NCI-H446 (cell line): ENCODE measurements around the gene FXYD5.

Experiments used
- DNase-seq, 2 experiments: peaks; one replicate each; lab custom pipeline; 2025; lab: John Stamatoyannopoulos, UW

The FXYD5 gene

GRCh38 chr19:35155981-35156672, 1.6 kb downstream of the FXYD5 start:
- no peak for DNase-seq

- DNase-seq: no peak
These were observed 2.1 kb downstream of the FXYD5 start for GRCh38 chr19:35156673-35157014.

- DNase-seq: no peak
These were observed 2.9 kb downstream of the FXYD5 start for GRCh38 chr19:35157431-35157830.

- no peak for DNase-seq
These were observed 5.1 kb downstream of the FXYD5 start for GRCh38 chr19:35159606-35160005.

- no peak for DNase-seq
These were observed 6.3 kb downstream of the FXYD5 start for GRCh38 chr19:35160629-35161433.

DNA sequence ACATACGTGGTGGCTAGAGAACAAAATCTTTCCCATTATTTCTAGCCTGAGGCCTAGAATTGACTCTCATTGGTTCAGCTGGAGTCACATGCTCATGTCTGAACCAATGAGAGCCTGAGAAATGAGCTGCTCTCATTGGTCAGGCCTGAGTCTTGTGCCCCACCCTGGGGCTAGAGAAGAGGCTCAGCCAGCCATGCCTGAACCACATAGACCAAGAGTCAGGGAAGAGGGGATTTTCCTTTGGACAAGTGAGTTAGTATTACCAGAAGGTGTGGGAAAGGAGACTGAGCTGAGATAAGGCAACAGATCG, 6.9 kb downstream of the FXYD5 start:
- no peak for DNase-seq

DNA sequence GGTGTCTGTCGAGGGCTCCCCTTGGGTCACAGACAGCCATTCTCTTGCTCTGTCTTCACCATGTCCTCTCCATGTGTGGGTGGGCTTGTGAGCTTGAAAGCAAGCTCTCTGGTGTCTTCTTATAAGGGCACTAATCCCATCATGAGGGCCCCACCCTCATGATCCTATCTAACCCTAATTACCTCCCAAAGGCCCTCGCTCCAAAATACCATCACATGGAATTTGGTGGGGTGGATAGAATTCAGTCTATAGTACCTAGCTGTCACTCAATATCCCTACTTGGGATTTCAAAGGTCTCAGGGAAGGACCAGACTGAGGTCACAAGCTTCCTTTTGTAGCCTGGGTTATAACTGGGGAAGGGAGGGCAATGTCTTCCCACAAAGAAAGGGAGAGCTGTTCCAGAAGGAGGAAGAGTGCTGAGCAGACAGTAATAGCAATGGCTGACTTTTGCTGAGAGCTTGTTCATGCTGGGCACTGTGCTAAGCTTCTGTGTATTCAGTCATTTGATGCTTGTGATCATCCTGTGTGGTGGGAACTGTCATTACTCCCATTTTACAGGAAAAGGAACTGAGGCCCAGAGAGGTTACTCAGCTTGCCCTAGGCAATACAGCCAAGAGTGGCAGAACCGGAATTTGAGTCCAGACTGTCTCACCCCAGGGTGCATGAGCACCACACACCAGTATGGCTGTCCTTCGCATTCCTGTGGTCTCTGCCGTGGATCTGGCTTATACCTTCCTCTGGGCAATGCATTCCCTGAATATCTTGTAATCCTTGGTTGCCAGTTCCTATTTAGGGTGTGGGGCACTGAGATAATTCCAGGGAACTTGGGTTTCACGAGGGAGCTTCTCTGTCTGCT, 8.2 kb downstream of the FXYD5 start:
- DNase-seq: no peak

- no peak for DNase-seq
These were observed 9.9 kb downstream of the FXYD5 start for GRCh38 chr19:35164418-35164817.

GRCh38 chr19:35165200-35166058, 10.9 kb downstream of the FXYD5 start:
- no peak for DNase-seq

DNA sequence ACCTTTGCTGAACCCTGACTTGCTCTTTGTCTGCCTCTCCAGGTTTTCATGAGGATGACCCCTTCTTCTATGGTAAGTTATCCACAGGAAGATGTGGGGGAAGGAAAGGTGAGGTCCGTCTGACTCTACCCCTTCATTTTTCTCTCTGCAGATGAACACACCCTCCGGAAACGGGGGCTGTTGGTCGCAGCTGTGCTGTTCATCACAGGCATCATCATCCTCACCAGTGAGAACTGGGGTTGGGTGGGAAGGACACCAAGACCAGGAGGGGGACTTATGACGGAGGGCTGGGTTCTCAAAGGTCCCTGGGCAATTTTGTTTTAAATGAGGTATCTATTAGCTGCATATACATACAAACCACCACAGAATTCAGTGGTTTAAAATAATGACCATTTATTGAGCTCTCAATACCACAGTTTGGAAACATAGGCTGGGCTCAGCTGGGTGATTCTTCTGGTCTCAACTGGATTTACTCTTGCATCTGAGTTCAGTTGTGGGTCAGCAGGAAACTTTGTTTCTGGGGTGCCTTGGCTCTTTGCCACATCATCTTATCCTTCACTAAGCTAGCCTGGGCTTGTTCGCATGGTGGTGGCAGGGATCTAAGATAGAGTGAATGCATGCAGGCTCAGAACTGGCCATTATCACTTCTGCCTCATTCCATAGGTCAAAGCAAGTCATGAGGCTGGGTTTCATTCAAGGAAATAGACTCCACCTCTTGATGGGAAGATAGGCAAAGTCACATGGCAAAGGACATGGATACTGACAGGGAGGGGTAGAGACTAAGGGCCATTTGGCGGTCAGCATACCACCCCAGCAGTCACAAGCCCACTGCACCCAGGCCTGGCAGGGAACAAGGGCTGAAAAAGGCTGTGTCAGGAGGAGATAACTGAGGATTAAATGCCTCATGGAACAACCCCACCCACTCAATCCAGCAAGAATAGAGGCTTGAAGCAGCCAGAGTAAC, 11.8 kb downstream of the FXYD5 start:
- DNase-seq: no peak

DNA sequence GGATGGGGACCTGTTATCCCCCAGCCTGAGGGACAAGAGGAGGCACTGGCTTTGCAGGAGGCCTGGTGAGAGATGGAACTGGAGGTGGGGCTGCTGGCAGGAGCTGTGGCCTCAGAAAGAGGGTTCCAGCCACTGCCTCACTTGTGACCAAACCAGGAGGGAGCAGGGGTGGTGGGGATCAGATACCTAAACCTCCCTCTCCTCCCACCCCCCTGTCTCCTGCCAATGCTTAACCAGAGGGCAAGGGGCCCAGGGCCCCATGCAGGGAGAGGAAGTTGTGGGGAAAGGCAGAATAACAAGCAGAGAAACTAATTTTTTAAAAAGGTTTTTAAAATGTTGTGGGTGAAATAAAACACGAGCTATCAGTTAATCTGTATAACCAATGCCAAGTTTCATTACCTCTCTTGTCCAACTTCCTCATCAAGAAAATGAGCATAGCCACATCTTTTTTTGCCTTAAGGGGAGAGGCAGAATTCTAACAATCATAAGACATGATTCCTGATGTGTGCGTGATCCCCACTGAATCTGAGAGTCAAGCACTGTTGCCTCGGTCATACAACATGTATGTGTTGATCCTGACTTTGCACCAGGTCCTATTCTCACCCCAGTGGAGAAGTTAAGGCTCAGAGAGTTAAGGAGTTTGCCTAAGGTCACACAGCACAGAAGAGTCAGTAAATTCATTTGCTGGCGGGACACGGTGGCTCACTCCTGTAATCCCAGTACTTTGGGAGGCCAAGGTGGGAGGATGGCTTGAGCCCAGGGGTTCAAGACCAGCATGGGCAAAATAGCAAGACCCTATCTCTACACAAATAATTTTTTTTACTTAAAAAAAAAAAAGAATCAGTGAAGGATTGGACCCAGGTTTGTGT, 12.9 kb downstream of the FXYD5 start:
- no peak for DNase-seq

DNA sequence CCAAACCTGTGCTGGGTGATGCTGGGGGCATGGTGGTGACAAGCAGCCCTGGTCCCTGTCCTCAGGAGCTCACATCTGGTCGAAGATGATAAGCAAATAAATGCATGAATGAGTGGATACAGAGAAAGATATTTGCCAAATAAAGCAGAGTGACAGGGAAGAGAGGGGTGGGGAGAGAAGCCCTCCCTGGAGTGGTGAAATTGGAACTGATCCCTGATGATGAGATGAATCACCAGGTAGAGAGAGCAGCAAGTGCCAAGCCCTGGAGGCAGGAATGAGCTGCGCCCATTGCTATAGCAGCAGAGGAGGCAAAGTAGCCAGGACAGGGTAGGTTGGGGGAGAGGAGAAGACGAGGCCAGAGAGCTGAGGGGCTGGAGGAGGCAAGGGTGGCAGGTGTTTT, 13.7 kb downstream of the FXYD5 start:
- DNase-seq: no peak

DNA sequence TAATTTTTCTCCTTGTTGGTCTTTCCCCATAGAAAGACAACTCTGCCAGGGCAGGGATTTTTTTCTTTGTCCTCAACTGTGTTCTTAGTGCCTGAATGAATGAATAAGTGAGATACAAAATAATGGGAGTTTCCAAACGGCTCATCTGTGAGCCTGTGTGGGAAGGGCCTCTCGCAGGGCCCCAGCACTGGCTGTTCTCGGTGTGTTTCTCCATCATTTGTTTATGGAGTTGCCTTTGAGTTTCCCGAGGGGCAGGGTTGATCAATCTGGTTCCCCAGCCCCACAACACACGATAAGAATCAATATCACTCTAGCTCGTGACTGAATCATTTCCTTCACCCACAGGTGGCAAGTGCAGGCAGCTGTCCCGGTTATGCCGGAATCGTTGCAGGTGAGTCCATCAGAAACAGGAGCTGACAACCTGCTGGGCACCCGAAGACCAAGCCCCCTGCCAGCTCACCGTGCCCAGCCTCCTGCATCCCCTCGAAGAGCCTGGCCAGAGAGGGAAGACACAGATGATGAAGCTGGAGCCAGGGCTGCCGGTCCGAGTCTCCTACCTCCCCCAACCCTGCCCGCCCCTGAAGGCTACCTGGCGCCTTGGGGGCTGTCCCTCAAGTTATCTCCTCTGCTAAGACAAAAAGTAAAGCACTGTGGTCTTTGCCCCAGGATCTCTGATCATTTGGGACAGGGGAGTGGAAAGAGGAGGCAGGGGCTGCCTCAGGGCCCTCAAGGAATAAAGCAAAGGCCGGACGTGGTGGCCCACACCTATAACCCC, 14.9 kb downstream of the FXYD5 start:
- DNase-seq: no peak

- DNase-seq: no peak
These were observed 16.0 kb downstream of the FXYD5 start for GRCh38 chr19:35170359-35171061.

DNA sequence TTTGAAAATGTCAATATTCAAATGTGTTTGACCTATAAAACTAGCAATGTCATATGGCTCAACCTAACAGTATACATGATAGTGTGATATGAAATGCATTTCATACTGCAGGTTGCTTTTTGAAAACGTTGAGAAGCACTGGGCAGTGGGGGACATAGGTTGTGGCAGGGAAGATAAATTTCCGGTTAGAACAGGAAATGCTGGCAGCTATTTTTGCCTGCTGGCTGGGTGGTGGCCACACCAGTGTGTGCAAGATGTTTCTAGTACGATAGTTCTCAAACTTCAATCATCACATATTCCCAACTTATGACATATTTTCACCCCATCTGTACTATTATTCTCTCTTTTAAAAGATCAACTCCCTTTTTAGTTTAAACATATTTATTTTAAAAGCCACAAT, 17.2 kb downstream of the FXYD5 start:
- DNase-seq: no peak

GRCh38 chr19:35174226-35174625, 19.7 kb downstream of the FXYD5 start:
- DNase-seq: no peak

DNA sequence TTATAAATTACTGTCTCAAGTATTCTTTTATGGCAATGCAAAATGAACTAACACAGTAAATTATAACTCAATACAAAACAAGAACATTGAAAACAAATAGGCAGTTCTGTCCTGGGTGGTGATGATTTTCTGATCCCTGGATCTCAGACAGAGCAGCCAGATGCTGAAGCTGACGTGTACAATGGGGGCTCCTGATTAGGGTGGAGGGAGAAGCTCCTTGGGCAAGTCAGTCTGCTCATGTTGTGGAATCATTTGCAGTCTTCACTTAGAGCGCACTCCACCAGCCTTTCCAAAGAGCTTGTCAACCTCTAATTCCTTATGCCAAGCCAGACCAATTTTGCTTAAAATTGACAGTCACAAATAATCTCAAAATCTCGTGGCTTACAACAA, 21.6 kb downstream of the FXYD5 start:
- DNase-seq: no peak
